ENCODE data around the gene ZNF57.
"Not testable (repeated sequence)": the region's sequence is repeated elsewhere in the genome, so short reads cannot be mapped to it uniquely, and the experiment has no call there.

ZNF57 gene

DNA sequence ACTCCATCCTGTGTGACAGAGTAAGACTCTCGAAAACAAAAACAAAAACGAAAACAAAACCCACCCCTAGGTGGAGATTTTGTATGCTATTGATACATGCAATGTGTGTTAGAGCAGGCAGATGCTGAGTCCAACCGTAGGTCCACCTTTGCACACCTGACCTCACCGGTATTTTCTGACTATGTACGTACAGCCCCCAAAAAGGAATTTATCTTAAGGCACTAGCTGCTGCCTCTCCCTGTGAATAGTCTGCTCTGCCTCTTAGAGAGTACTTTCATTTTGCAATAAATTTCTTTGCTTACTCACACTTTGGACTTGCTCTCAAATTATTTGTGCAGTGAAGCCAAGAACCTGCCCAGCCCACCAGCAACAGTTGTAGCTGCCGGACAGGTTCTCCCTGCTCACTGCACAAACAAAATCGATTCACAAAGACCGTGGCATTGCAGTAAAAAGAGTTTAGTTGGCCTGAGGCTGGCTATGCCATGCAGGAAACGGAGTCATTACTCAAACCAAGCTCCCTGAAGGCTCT is 52.3 kb downstream of the ZNF57 start:
- no peak for DNase-seq (ENCODE audit: low read depth)

GRCh38 chr19:2957160-2957559 is 56.4 kb downstream of the ZNF57 start:
- no peak for DNase-seq (ENCODE audit: low read depth)

DNA sequence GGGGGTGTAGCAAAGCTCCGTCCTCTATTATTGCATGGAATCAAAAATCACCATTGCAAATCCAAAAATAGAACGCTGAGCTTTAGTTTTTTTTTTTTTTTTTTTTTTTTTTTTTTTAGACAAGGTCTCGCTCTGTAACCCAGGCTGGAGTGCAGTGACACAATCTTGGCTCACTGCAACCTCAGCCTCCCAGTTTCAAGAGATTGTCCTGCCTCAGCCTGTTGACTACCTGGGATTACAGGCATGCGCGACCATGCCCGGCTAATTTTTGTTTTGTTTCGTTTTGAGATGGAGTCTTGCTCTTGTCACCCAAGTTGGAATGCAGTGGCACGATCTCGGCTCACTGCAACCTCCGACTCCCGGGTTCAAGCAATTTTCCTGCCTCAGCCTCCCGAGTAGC is 59.4 kb downstream of the ZNF57 start:
- DNase-seq (ENCODE audit: low read depth): no peak

- DNase-seq (ENCODE audit: low read depth): peak; percentile 30
These were observed 61.4 kb downstream of the ZNF57 start for GRCh38 chr19:2962018-2962670.

GRCh38 chr19:2963122-2963521 is 62.4 kb downstream of the ZNF57 start:
- no peak for DNase-seq (ENCODE audit: low read depth)

GRCh38 chr19:2963631-2964030 is 62.9 kb downstream of the ZNF57 start:
- DNase-seq (ENCODE audit: low read depth): not testable (repeated sequence)

- DNase-seq (ENCODE audit: low read depth): no peak
These were observed 64.1 kb downstream of the ZNF57 start for GRCh38 chr19:2964874-2965273.

DNA sequence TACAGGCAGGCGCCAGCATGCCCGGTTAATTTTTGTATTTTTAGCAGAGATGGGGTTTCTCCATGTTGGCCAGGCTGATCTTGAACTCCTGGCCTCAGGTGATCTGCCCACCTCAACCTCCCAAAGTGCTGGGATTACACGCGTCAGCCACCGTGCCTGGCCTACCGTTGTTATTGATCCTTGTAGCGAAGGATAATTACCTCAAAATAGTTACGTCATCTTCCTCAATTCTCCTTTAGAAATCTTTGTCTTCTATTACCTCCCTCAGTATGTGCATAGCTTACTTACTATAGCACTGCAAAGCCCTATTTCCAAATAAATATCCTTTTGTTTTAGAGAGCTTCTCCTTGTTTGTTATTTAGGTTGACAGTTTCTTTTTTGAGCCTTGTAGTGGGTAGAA is 67.2 kb downstream of the ZNF57 start:
- DNase-seq (ENCODE audit: low read depth): no peak

Measured in activated gamma-delta T cell treated with anti-CD3 and anti-CD28 coated beads, Interleukin-2, amount 50 U/mL, for 16 hours (primary cell).